GM21423 (cell line): ENCODE measurements around the gene TASP1.
"Not testable (repeated sequence)": the region's sequence is repeated elsewhere in the genome, so short reads cannot be mapped to it uniquely, and the experiment has no call there.

Experiments used
- ATAC-seq: cut with Tn5 transposase; IDR thresholded peaks from one replicate; pipeline ENCODE4 v1.9.1; 2021; ENCODE audit warnings: mild to moderate bottlenecking, moderate library complexity; ENCODE audit not compliant: unreplicated experiment

The TASP1 gene

GRCh38 chr20:13648291-13649228 is 9.8 kb upstream of the TASP1 start:
- ATAC-seq, result no peak

GRCh38 chr20:13644010-13644409 is 5.3 kb upstream of the TASP1 start:
- no peak for ATAC-seq

GRCh38 chr20:13639150-13639497 is 392 bp upstream of the TASP1 start:
- ATAC-seq, result peak; percentile 2

GRCh38 chr20:13638162-13638495 is 603 bp downstream of the TASP1 start:
- ATAC-seq, result no peak

GRCh38 chr20:13632431-13632830 is 6.3 kb downstream of the TASP1 start:
- ATAC-seq, result no peak

GRCh38 chr20:13627525-13627924 is 11.2 kb downstream of the TASP1 start:
- ATAC-seq, result not testable (repeated sequence)

- ATAC-seq, result no peak
These were observed 12.0 kb downstream of the TASP1 start for GRCh38 chr20:13626724-13627123.

GRCh38 chr20:13625304-13625979 is 13.3 kb downstream of the TASP1 start:
- ATAC-seq, result no peak

- ATAC-seq, result not testable (repeated sequence)
These were observed 19.3 kb downstream of the TASP1 start for GRCh38 chr20:13619415-13619814.

GRCh38 chr20:13618456-13618855 is 20.3 kb downstream of the TASP1 start:
- ATAC-seq, result not testable (repeated sequence)

- ATAC-seq, result not testable (repeated sequence)
These were observed 21.1 kb downstream of the TASP1 start for GRCh38 chr20:13617585-13617984.

GRCh38 chr20:13616713-13617112 is 22.0 kb downstream of the TASP1 start:
- not testable (repeated sequence) for ATAC-seq

GRCh38 chr20:13613917-13614316 is 24.8 kb downstream of the TASP1 start:
- no peak for ATAC-seq

GRCh38 chr20:13611611-13612125 is 27.1 kb downstream of the TASP1 start:
- no peak for ATAC-seq

GRCh38 chr20:13610184-13610583 is 28.5 kb downstream of the TASP1 start:
- no peak for ATAC-seq

- ATAC-seq, result no peak
These were observed 30.7 kb downstream of the TASP1 start for GRCh38 chr20:13608066-13608465.

- ATAC-seq, result not testable (repeated sequence)
These were observed 45.3 kb downstream of the TASP1 start for GRCh38 chr20:13593423-13593822.

- ATAC-seq, result no peak
These were observed 50.7 kb downstream of the TASP1 start for GRCh38 chr20:13588049-13588448.

- no peak for ATAC-seq
These were observed 51.4 kb downstream of the TASP1 start for GRCh38 chr20:13587370-13587769.

GRCh38 chr20:13586133-13586532 is 52.6 kb downstream of the TASP1 start:
- ATAC-seq, result no peak

GRCh38 chr20:13581451-13581850 is 57.3 kb downstream of the TASP1 start:
- ATAC-seq, result no peak

- ATAC-seq, result no peak
These were observed 58.0 kb downstream of the TASP1 start for GRCh38 chr20:13580707-13581106.
